SH-SY5Y (cell line): Measurements from ENCODE around the gene RASD2.

Experiments
- GATA2 ChIP-seq: IDR thresholded peaks from 2 replicates; pipeline ENCODE4 v1.6.1; 2011; ENCODE audit warnings: mild to moderate bottlenecking, low read depth, low read length
- GATA3 ChIP-seq: IDR thresholded peaks from 2 replicates; pipeline ENCODE4 v1.6.1; 2011; ENCODE audit warnings: low read depth, mild to moderate bottlenecking, low read length, moderate library complexity

- no peak for TF ChIP-seq GATA3
- TF ChIP-seq GATA2, result no peak
These were observed 8.1 kb downstream of the RASD2 start for GRCh38 chr22:35548722-35549112.
